Glomerular endothelial cell (primary cell): ENCODE results near the gene ELP1. TPM values are rescaled to one million over a fixed set of nuclear protein-coding genes. Genes with fewer than 3 reads are reported as not detected.

Source experiments
- DNase-seq: peaks from one replicate; pipeline ENCODE4 v3.0.0-alpha.2; 2011; ENCODE audit warnings: low read depth, low spot score; ENCODE audit errors: extremely low read depth
- total RNA-seq: library from RNA; depleted of rRNA; stranded (reverse); fragments of >200 nt; gene quantifications from 2 replicates; pipeline ENCODE4 v1.2.3, GENCODE V29; 2015

Gene ELP1
- total RNA-seq, 1 donor from 2014 or later, result 18.2 TPM

GRCh38 chr9:108832179-108832500, 101.8 kb downstream of the ELP1 start:
- DNase-seq, result no peak

- DNase-seq, result no peak
Observed at GRCh38 chr9:108831496-108832178, 102.3 kb downstream of the ELP1 start.

- no peak for DNase-seq
Observed at GRCh38 chr9:108830272-108830671, 103.7 kb downstream of the ELP1 start.

- DNase-seq, result no peak
Observed at GRCh38 chr9:108823829-108824228, 110.1 kb downstream of the ELP1 start.

Other genes starting within 250 kb of the ELP1 start
- gene ACTL7B, start 78.1 kb downstream of the ELP1 start, total RNA-seq, result not detected in 2 replicates
- not detected in 2 replicates for gene ACTL7A, start 71.9 kb downstream of the ELP1 start, total RNA-seq
- 7.7 and 14.3 TPM in 2 replicates for gene ABITRAM, start 276 bp upstream of the ELP1 start, total RNA-seq
- 44.9 and 50.6 TPM in 2 replicates for gene CTNNAL1, start 79.4 kb upstream of the ELP1 start, total RNA-seq
- 34.5 and 36.9 TPM in 2 replicates for gene TMEM245, start 185.8 kb upstream of the ELP1 start, total RNA-seq
- gene FRRS1L, start 233.1 kb upstream of the ELP1 start, total RNA-seq, result 0.10 and 0.35 TPM in 2 replicates